HepG2 (cell line): Measurements from ENCODE around the gene KHK. TPM values are rescaled to one million over a fixed set of nuclear protein-coding genes. Genes with fewer than 3 reads are reported as not detected.

ENCODE experiments used
- CREB1 ChIP-seq, 2 experiments: fragments of 450-650 bp in 1 of 2; IDR thresholded peaks; 2 replicates each; pipeline ENCODE4 v1.6.1; 2016 to 2017; ENCODE audit warnings: control low read depth in 1 of 2, mild to moderate bottlenecking in 1 of 2, missing compliant biosample characterization in 1 of 2, missing genetic modification characterization in 1 of 2
- FOXK2 ChIP-seq: fragments of 450-650 bp; IDR thresholded peaks from 2 replicates; pipeline ENCODE4 v1.6.1; 2016
- HNF1A ChIP-seq, 2 experiments: sonication (generic) in 1 of 2; formaldehyde crosslinking in 1 of 2; IDR thresholded peaks; 2 replicates each; pipeline versions ENCODE4 v1.4.0 to v1.6.1; 2016 to 2020; ENCODE audit warnings: borderline replicate concordance in 1 of 2, low read depth in 1 of 2, mild to moderate bottlenecking in 1 of 2, missing genetic modification reagents in 1 of 2
- PLRG1 ChIP-seq: fragments of 450-650 bp; conservative IDR thresholded peaks from 2 replicates; pipeline ENCODE4 v1.6.1; 2016
- RBM22 ChIP-seq: fragments of 200-400 bp; formaldehyde crosslinking; optimal IDR thresholded peaks from 2 replicates; pipeline ENCODE3; 2017; ENCODE audit warnings: mild to moderate bottlenecking, low read length, moderate library complexity
- TCF7 ChIP-seq: sonication (generic); IDR thresholded peaks from 2 replicates; pipeline ENCODE4 v1.6.1; 2016; ENCODE audit warnings: antibody characterized with exemption, low read depth
- ZMYM2 ChIP-seq: sonication (generic); formaldehyde crosslinking; IDR thresholded peaks from 2 replicates; pipeline ENCODE4 v1.8.0; 2022; ENCODE audit warnings: mild to moderate bottlenecking, missing genetic modification reagents
- ZNF407 ChIP-seq: sonication (generic); formaldehyde crosslinking; IDR thresholded peaks from one replicate; pipeline ENCODE4 v1.5.1; 2020; ENCODE audit warnings: mild to moderate bottlenecking, missing genetic modification reagents; ENCODE audit errors: not compliant biosample characterization
- ZNF567 ChIP-seq: sonication (generic); formaldehyde crosslinking; IDR thresholded peaks from 2 replicates; pipeline ENCODE4 v1.8.1; 2023; ENCODE audit warnings: mild to moderate bottlenecking, missing genetic modification reagents, borderline replicate concordance
- polyA plus RNA-seq, 8 experiments: library from polyadenylated mRNA; depleted of rRNA in 3 of 8; stranded (reverse) in 7 of 8; unstranded in 1 of 8; fragments of >200 nt; fragmentation: Illumina TruSeq in 4 of 8; extraction: Trizol in 4 of 8; gene quantifications; 2 replicates each; pipeline versions ENCODE4 v1.2.1 to v1.2.3, GENCODE V29; 2011 to 2016; ENCODE audit warnings: low read depth in 4 of 8, missing spikeins in 1 of 8, mixed read lengths in 1 of 8; ENCODE audit not compliant: insufficient read depth in 1 of 8
- total RNA-seq, 5 experiments: library from RNA; depleted of rRNA; stranded (reverse); fragments of >200 nt; fragmentation: Illumina TruSeq; extraction: Trizol; gene quantifications; 2 replicates each; pipeline ENCODE4 v1.2.3, GENCODE V29; 2016; ENCODE audit warnings: low read depth in 1 of 5
- TF ChIP-seq, protein P1 (sequence below): sonication (generic); formaldehyde crosslinking; IDR thresholded peaks from 2 replicates; pipeline ENCODE4 v1.5.0; 2020; ENCODE audit warnings: missing genetic modification reagents
- TF ChIP-seq, protein P2 (sequence below): sonication (generic); formaldehyde crosslinking; IDR thresholded peaks from 2 replicates; pipeline ENCODE4 v1.5.0; 2020; ENCODE audit warnings: missing genetic modification reagents

Gene KHK
- total and polyA plus RNA-seq, 2 of the 13 experiments (the other 11 are each of a cell fraction or from before 2014, with no cell fraction given): 40.9 to 99.2 TPM

- TF ChIP-seq ZNF407 (CRISPR knock-in tag): no peak
- no peak for TF ChIP-seq ZNF567 (CRISPR knock-in tag)
- TF ChIP-seq TCF7: no peak
- TF ChIP-seq ZMYM2 (CRISPR knock-in tag): peak; percentile 72; the same call in 1 of the 2 replicates
- no peak for TF ChIP-seq RBM22
- TF ChIP-seq FOXK2: no peak
- TF ChIP-seq, protein P1, sequence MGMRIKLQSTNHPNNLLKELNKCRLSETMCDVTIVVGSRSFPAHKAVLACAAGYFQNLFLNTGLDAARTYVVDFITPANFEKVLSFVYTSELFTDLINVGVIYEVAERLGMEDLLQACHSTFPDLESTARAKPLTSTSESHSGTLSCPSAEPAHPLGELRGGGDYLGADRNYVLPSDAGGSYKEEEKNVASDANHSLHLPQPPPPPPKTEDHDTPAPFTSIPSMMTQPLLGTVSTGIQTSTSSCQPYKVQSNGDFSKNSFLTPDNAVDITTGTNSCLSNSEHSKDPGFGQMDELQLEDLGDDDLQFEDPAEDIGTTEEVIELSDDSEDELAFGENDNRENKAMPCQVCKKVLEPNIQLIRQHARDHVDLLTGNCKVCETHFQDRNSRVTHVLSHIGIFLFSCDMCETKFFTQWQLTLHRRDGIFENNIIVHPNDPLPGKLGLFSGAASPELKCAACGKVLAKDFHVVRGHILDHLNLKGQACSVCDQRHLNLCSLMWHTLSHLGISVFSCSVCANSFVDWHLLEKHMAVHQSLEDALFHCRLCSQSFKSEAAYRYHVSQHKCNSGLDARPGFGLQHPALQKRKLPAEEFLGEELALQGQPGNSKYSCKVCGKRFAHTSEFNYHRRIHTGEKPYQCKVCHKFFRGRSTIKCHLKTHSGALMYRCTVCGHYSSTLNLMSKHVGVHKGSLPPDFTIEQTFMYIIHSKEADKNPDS (CRISPR knock-in tag): peak; percentile 50; the same call in 1 of the 2 replicates
- TF ChIP-seq HNF1A (IDR thresholded peaks at IDR 0.05; ENCODE audit: low read depth): peak; percentile 30; the same call in 1 of the 2 replicates
- TF ChIP-seq HNF1A (CRISPR knock-in tag; IDR thresholded peaks at IDR 0.05; ENCODE audit: borderline replicate concordance): 0 out of 2 replicates have a peak, but pooled peaks have one; percentile 0
- TF ChIP-seq PLRG1: no peak
- TF ChIP-seq, protein P2, sequence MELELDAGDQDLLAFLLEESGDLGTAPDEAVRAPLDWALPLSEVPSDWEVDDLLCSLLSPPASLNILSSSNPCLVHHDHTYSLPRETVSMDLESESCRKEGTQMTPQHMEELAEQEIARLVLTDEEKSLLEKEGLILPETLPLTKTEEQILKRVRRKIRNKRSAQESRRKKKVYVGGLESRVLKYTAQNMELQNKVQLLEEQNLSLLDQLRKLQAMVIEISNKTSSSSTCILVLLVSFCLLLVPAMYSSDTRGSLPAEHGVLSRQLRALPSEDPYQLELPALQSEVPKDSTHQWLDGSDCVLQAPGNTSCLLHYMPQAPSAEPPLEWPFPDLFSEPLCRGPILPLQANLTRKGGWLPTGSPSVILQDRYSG (CRISPR knock-in tag): no peak
- TF ChIP-seq CREB1 (IDR thresholded peaks at IDR 0.05): no peak
- no peak for TF ChIP-seq CREB1 (CRISPR knock-in tag; IDR thresholded peaks at IDR 0.05)
Measured at GRCh38 chr2:27086724-27087593, at the start of gene KHK (continued).
